ENCODE measurements around the gene PTPRB.

PTPRB gene

GRCh38 chr12:70598467-70599193 lies 38.6 kb downstream of the PTPRB start:
- no peak for DNase-seq (ENCODE audit: low read depth in 3 of 3, low spot score in 1 of 3)

- no peak for DNase-seq (ENCODE audit: low read depth in 3 of 3, low spot score in 1 of 3)
Measured at GRCh38 chr12:70592664-70593063, 44.6 kb downstream of the PTPRB start.

GRCh38 chr12:70590549-70591226 lies 46.5 kb downstream of the PTPRB start:
- DNase-seq (ENCODE audit: low read depth in 3 of 3, low spot score in 1 of 3) = no peak

GRCh38 chr12:70590051-70590450 lies 47.2 kb downstream of the PTPRB start:
- peak in 2 of 3 donors; percentile 12 to 19 for DNase-seq (ENCODE audit: low read depth in 3 of 3, low spot score in 1 of 3)

- no peak for DNase-seq (ENCODE audit: low read depth in 3 of 3, low spot score in 1 of 3)
Measured at GRCh38 chr12:70584332-70584731, 52.9 kb downstream of the PTPRB start.

- no peak for DNase-seq (ENCODE audit: low read depth in 3 of 3, low spot score in 1 of 3)
Measured at GRCh38 chr12:70583251-70583650, 54.0 kb downstream of the PTPRB start.

- no peak for DNase-seq (ENCODE audit: low read depth in 3 of 3, low spot score in 1 of 3)
Measured at GRCh38 chr12:70581208-70581607, 56.0 kb downstream of the PTPRB start.

GRCh38 chr12:70577283-70577634 lies 60.0 kb downstream of the PTPRB start:
- DNase-seq (ENCODE audit: low read depth in 3 of 3, low spot score in 1 of 3) = no peak

GRCh38 chr12:70576341-70577282 lies 60.6 kb downstream of the PTPRB start:
- DNase-seq (ENCODE audit: low read depth in 3 of 3, low spot score in 1 of 3) = no peak

GRCh38 chr12:70571705-70572268 lies 65.4 kb downstream of the PTPRB start:
- no peak for DNase-seq (ENCODE audit: low read depth in 3 of 3, low spot score in 1 of 3)

- DNase-seq (ENCODE audit: low read depth in 3 of 3, low spot score in 1 of 3) = no peak
Measured at GRCh38 chr12:70571029-70571428, 66.2 kb downstream of the PTPRB start.

GRCh38 chr12:70561550-70561949 lies 75.7 kb downstream of the PTPRB start:
- DNase-seq (ENCODE audit: low read depth in 3 of 3, low spot score in 1 of 3) = no peak

GRCh38 chr12:70560671-70561070 lies 76.6 kb downstream of the PTPRB start:
- DNase-seq (ENCODE audit: low read depth in 3 of 3, low spot score in 1 of 3) = no peak

- no peak for DNase-seq (ENCODE audit: low read depth in 3 of 3, low spot score in 1 of 3)
Measured at GRCh38 chr12:70559390-70559789, 77.8 kb downstream of the PTPRB start.

- DNase-seq (ENCODE audit: low read depth in 3 of 3, low spot score in 1 of 3) = no peak
Measured at GRCh38 chr12:70557583-70558191, 79.5 kb downstream of the PTPRB start.

GRCh38 chr12:70556179-70556869 lies 80.9 kb downstream of the PTPRB start:
- no peak for DNase-seq (ENCODE audit: low read depth in 3 of 3, low spot score in 1 of 3)

GRCh38 chr12:70555081-70555480 lies 82.1 kb downstream of the PTPRB start:
- no peak for DNase-seq (ENCODE audit: low read depth in 3 of 3, low spot score in 1 of 3)

GRCh38 chr12:70553391-70553859 lies 83.8 kb downstream of the PTPRB start:
- no peak for DNase-seq (ENCODE audit: low read depth in 3 of 3, low spot score in 1 of 3)

GRCh38 chr12:70551731-70552130 lies 85.5 kb downstream of the PTPRB start:
- DNase-seq (ENCODE audit: low read depth in 3 of 3, low spot score in 1 of 3) = no peak

GRCh38 chr12:70550180-70550577 lies 87.0 kb downstream of the PTPRB start:
- DNase-seq (ENCODE audit: low read depth in 3 of 3, low spot score in 1 of 3) = no peak
